ENCODE results near the gene CD300LG. TPM values are rescaled to one million over a fixed set of nuclear protein-coding genes. Genes with fewer than 3 reads are reported as not detected.
A peak's percentile ranks its signal among the peaks of the same experiment; 100 is the strongest.

The CD300LG gene
- polyA plus RNA-seq, 1 donor: 0.30 TPM

GRCh38 chr17:43905985-43906852, 59.2 kb downstream of the CD300LG start:
- H3K27ac ChIP-seq (ENCODE audit: low read length): peak overlapping the region; percentile 2
- peaks cover 62% of the 10 kb centered on the region for H3K27me3 ChIP-seq (ENCODE audit: control insufficient read depth, insufficient read depth, low read length)
- peaks cover 26% of the 10 kb centered on the region for H3K4me1 ChIP-seq (ENCODE audit: control insufficient read depth, insufficient read depth, low read length)
- H3K4me3 ChIP-seq (ENCODE audit: low read length): peak overlapping the region; percentile 61
- no CpG with 5 or more reads among the region's 37 CpGs for WGBS (ENCODE audit: insufficient coverage, low lambda C conversion rate)
- peak in 1 of 2 donors; percentile 60 for DNase-seq
- H3K36me3 ChIP-seq (ENCODE audit: control insufficient read depth, insufficient read depth, low read length): no peaks in the 10 kb centered on the region
- no peaks in the 10 kb centered on the region for H3K9me3 ChIP-seq (ENCODE audit: control insufficient read depth, low read depth, low read length)

GRCh38 chr17:43906951-43907424, 60.0 kb downstream of the CD300LG start:
- H3K4me1 ChIP-seq (ENCODE audit: control insufficient read depth, insufficient read depth, low read length): peaks cover 25% of the 10 kb centered on the region
- H3K27me3 ChIP-seq (ENCODE audit: control insufficient read depth, insufficient read depth, low read length): peaks cover 67% of the 10 kb centered on the region
- no CpG with 5 or more reads among the region's 29 CpGs for WGBS (ENCODE audit: insufficient coverage, low lambda C conversion rate)
- H3K36me3 ChIP-seq (ENCODE audit: control insufficient read depth, insufficient read depth, low read length): no peaks in the 10 kb centered on the region
- H3K9me3 ChIP-seq (ENCODE audit: control insufficient read depth, low read depth, low read length): no peaks in the 10 kb centered on the region
- H3K27ac ChIP-seq (ENCODE audit: low read length): peak overlapping the region; percentile 48
- H3K4me3 ChIP-seq (ENCODE audit: low read length): peak overlapping the region; percentile 61
- DNase-seq: peak in 1 of 2 donors; percentile 17

- Histone ChIP-seq H3K27ac (ENCODE audit: low read length) (peak within 1 kb of the TSS; percentile 48), H3K9me3 (ENCODE audit: control insufficient read depth, low read depth, low read length) (no peaks in the 10 kb centered on the region), H3K4me3 (ENCODE audit: low read length) (peak within 1 kb of the TSS; percentile 61), H3K36me3 (ENCODE audit: control insufficient read depth, insufficient read depth, low read length) (no peaks in the 10 kb centered on the region), H3K27me3 (ENCODE audit: control insufficient read depth, insufficient read depth, low read length) (peaks cover 67% of the 10 kb centered on the region), H3K4me1 (ENCODE audit: control insufficient read depth, insufficient read depth, low read length) (peaks cover 25% of the 10 kb centered on the region)
- DNase-seq: peak in 1 of 2 donors; percentile 80
- WGBS (ENCODE audit: insufficient coverage, low lambda C conversion rate): 10% methylated on average over 4 of the region's 36 CpGs
Observed at GRCh38 chr17:43907425-43907981, 60.5 kb downstream of the CD300LG start, which contains the start of gene MPP2. TSS of gene MPP2 (minus strand) at chr17:43907536. CDS start at chr17:43904460, 3,076 bp downstream.

GRCh38 chr17:43907998-43908721, 61.2 kb downstream of the CD300LG start:
- Histone ChIP-seq H3K4me1 (ENCODE audit: control insufficient read depth, insufficient read depth, low read length) (peaks cover 25% of the 10 kb centered on the region), H3K27ac (ENCODE audit: low read length) (no peak overlapping the region), H3K9me3 (ENCODE audit: control insufficient read depth, low read depth, low read length) (no peaks in the 10 kb centered on the region), H3K36me3 (ENCODE audit: control insufficient read depth, insufficient read depth, low read length) (no peaks in the 10 kb centered on the region), H3K4me3 (ENCODE audit: low read length) (peak overlapping the region; percentile 61), H3K27me3 (ENCODE audit: control insufficient read depth, insufficient read depth, low read length) (peaks cover 67% of the 10 kb centered on the region)
- 0% methylated on average over 1 of the region's 26 CpGs for WGBS (ENCODE audit: insufficient coverage, low lambda C conversion rate)
- DNase-seq: peak in 1 of 2 donors; percentile 55

- H3K9me3 ChIP-seq (ENCODE audit: control insufficient read depth, low read depth, low read length): no peaks in the 10 kb centered on the region
- H3K27me3 ChIP-seq (ENCODE audit: control insufficient read depth, insufficient read depth, low read length): peaks cover 59% of the 10 kb centered on the region
- no CpG with 5 or more reads among the region's 7 CpGs for WGBS (ENCODE audit: insufficient coverage, low lambda C conversion rate)
- H3K4me1 ChIP-seq (ENCODE audit: control insufficient read depth, insufficient read depth, low read length): peaks cover 25% of the 10 kb centered on the region
- DNase-seq: no peak
- no peak overlapping the region for H3K4me3 ChIP-seq (ENCODE audit: low read length)
- H3K27ac ChIP-seq (ENCODE audit: low read length): no peak overlapping the region
- H3K36me3 ChIP-seq (ENCODE audit: control insufficient read depth, insufficient read depth, low read length): no peaks in the 10 kb centered on the region
Observed at GRCh38 chr17:43909537-43910231, 62.7 kb downstream of the CD300LG start.

GRCh38 chr17:43911904-43912303, 64.9 kb downstream of the CD300LG start:
- no peak for DNase-seq
- H3K36me3 ChIP-seq (ENCODE audit: control insufficient read depth, insufficient read depth, low read length): no peaks in the 10 kb centered on the region
- WGBS (ENCODE audit: insufficient coverage, low lambda C conversion rate): no CpG with 5 or more reads among the region's 8 CpGs
- peaks cover 38% of the 10 kb centered on the region for H3K27me3 ChIP-seq (ENCODE audit: control insufficient read depth, insufficient read depth, low read length)
- peaks cover 18% of the 10 kb centered on the region for H3K4me1 ChIP-seq (ENCODE audit: control insufficient read depth, insufficient read depth, low read length)
- no peak overlapping the region for H3K27ac ChIP-seq (ENCODE audit: low read length)
- H3K9me3 ChIP-seq (ENCODE audit: control insufficient read depth, low read depth, low read length): no peaks in the 10 kb centered on the region
- no peak overlapping the region for H3K4me3 ChIP-seq (ENCODE audit: low read length)

GRCh38 chr17:43912635-43913304, 65.8 kb downstream of the CD300LG start:
- no peaks in the 10 kb centered on the region for H3K9me3 ChIP-seq (ENCODE audit: control insufficient read depth, low read depth, low read length)
- no CpG with 5 or more reads among the region's 4 CpGs for WGBS (ENCODE audit: insufficient coverage, low lambda C conversion rate)
- H3K27me3 ChIP-seq (ENCODE audit: control insufficient read depth, insufficient read depth, low read length): peaks cover 37% of the 10 kb centered on the region
- no peak overlapping the region for H3K4me3 ChIP-seq (ENCODE audit: low read length)
- H3K36me3 ChIP-seq (ENCODE audit: control insufficient read depth, insufficient read depth, low read length): no peaks in the 10 kb centered on the region
- no peak overlapping the region for H3K27ac ChIP-seq (ENCODE audit: low read length)
- DNase-seq: no peak
- H3K4me1 ChIP-seq (ENCODE audit: control insufficient read depth, insufficient read depth, low read length): peaks cover 19% of the 10 kb centered on the region

Other genes with a start within 250 kb of the CD300LG start
- gene MEOX1, start 185.3 kb upstream of the CD300LG start, polyA plus RNA-seq: 2.7 TPM
- gene SOST, start 88.4 kb upstream of the CD300LG start, polyA plus RNA-seq: not detected
- 68.7 TPM for gene DUSP3, start 68.2 kb upstream of the CD300LG start, polyA plus RNA-seq
- 0.04 TPM for gene CFAP97D1, start 66.7 kb upstream of the CD300LG start, polyA plus RNA-seq
- gene MPP3, start 14.0 kb upstream of the CD300LG start, polyA plus RNA-seq: 4.9 TPM
- 3.4 TPM for gene MPP2, start 60.4 kb downstream of the CD300LG start, polyA plus RNA-seq
- gene PPY, start 95.3 kb downstream of the CD300LG start, polyA plus RNA-seq: 0.34 TPM
- gene PYY, start 106.8 kb downstream of the CD300LG start, polyA plus RNA-seq: 36.2 TPM
- 37.5 TPM for gene NAGS, start 157.4 kb downstream of the CD300LG start, polyA plus RNA-seq
- 47.5 TPM for gene TMEM101, start 167.8 kb downstream of the CD300LG start, polyA plus RNA-seq
- 31.5 TPM for gene LSM12, start 219.5 kb downstream of the CD300LG start, polyA plus RNA-seq
- 57.5 TPM for gene G6PC3, start 223.6 kb downstream of the CD300LG start, polyA plus RNA-seq

Measured in large intestine (tissue), 3 donors.